Measurements from ENCODE around the gene HAUS6. TPM values are rescaled to one million over a fixed set of nuclear protein-coding genes. Genes with fewer than 3 reads are reported as not detected.
"Not testable (repeated sequence)": the region's sequence is repeated elsewhere in the genome, so short reads cannot be mapped to it uniquely, and the experiment has no call there.

The HAUS6 gene
- total and polyA plus RNA-seq, 7 donors = 1.2 to 12.5 (median 6.9) TPM

- no peaks in the 10 kb centered on the region for H3K36me3 ChIP-seq
- H3K4me3 ChIP-seq = no peak overlapping the region
- DNase-seq = no peak
- H3K4me1 ChIP-seq = peaks cover 0 to 19% (median 12%) of the 10 kb centered on the region in 4 donors
- no peaks in the 10 kb centered on the region for H3K9me3 ChIP-seq
- H3K27ac ChIP-seq = no peak overlapping the region
- no peaks in the 10 kb centered on the region for H3K27me3 ChIP-seq
- intact Hi-C loops (cut with DNase I) = no loop called here
- TF ChIP-seq EP300 (IDR thresholded peaks at IDR 0.05) = no peak
- no peak for TF ChIP-seq CTCF (IDR thresholded peaks at IDR 0.05)
- no peak for TF ChIP-seq POLR2AphosphoS5 (IDR thresholded peaks at IDR 0.05)
- no peak for TF ChIP-seq POLR2A (IDR thresholded peaks at IDR 0.05)
Observed at GRCh38 chr9:19108038-19108437, 5.3 kb upstream of the HAUS6 start.

- DNase-seq = no peak
- intact Hi-C loops (cut with DNase I) = loop anchor here (1.0 to 5.0 kb wide), 4 partner anchors 22 to 353 kb away; partner anchors contain the start of genes DENND4C and RPS6
- Histone ChIP-seq H3K9me3 (no peaks in the 10 kb centered on the region), H3K4me3 (peak overlapping the region in 1 of 4 donors; percentile 0), H3K27me3 (no peaks in the 10 kb centered on the region), H3K36me3 (peaks cover 0 to 4% (median 0%) of the 10 kb centered on the region in 4 donors), H3K4me1 (peaks cover 0 to 36% (median 27%) of the 10 kb centered on the region in 4 donors), H3K27ac (peak overlapping the region in 3 of 4 donors; percentile 70 to 89 (median 75))
- 29 to 59% methylated on average over 14 of the region's 14 CpGs for WGBS, 2 donors
- TF ChIP-seq POLR2A (IDR thresholded peaks at IDR 0.05) (no peak), CTCF (IDR thresholded peaks at IDR 0.05) (no peak), EP300 (IDR thresholded peaks at IDR 0.05) (peak in 2 of 4 donors; percentile 4 to 20), POLR2AphosphoS5 (IDR thresholded peaks at IDR 0.05) (peak in 3 of 4 donors; percentile 42 to 56 (median 43))
Observed at GRCh38 chr9:19104515-19105282, 2.0 kb upstream of the HAUS6 start.

GRCh38 chr9:19102181-19102630 is 498 bp downstream of the HAUS6 start:
- TF ChIP-seq EP300 (IDR thresholded peaks at IDR 0.05) (no peak), CTCF (IDR thresholded peaks at IDR 0.05) (no peak), POLR2AphosphoS5 (IDR thresholded peaks at IDR 0.05) (no peak), POLR2A (IDR thresholded peaks at IDR 0.05) (no peak)
- 1% methylated on average over 21 of the region's 21 CpGs for WGBS, 2 donors
- Histone ChIP-seq H3K4me1 (peaks cover 0 to 36% (median 27%) of the 10 kb centered on the region in 4 donors), H3K9me3 (no peaks in the 10 kb centered on the region), H3K27me3 (no peaks in the 10 kb centered on the region), H3K36me3 (peaks cover 0 to 4% (median 0%) of the 10 kb centered on the region in 4 donors), H3K27ac (peak overlapping the region; percentile 71 to 90 (median 86)), H3K4me3 (peak overlapping the region; percentile 66 to 78 (median 74))
- intact Hi-C loops (cut with DNase I) = loop anchor here (2.0 to 5.0 kb wide), 4 partner anchors 73 to 355 kb away; partner anchors contain the start of genes DENND4C and RPS6
- peak; percentile 72 for DNase-seq

- 83 to 88% methylated on average over 8 of the region's 8 CpGs for WGBS, 2 donors
- DNase-seq = no peak
- no peaks in the 10 kb centered on the region for H3K9me3 ChIP-seq
- no peaks in the 10 kb centered on the region for H3K27me3 ChIP-seq
- H3K27ac ChIP-seq = no peak overlapping the region
- peaks cover 0 to 5% (median 0%) of the 10 kb centered on the region in 4 donors for H3K36me3 ChIP-seq
- peaks cover 0 to 36% (median 27%) of the 10 kb centered on the region in 4 donors for H3K4me1 ChIP-seq
- no peak overlapping the region for H3K4me3 ChIP-seq
- intact Hi-C loops (cut with DNase I) = loop anchor here (5.0 kb wide), 3 partner anchors 131 to 356 kb away; partner anchors contain the start of genes DENND4C and RPS6
- TF ChIP-seq POLR2AphosphoS5 (IDR thresholded peaks at IDR 0.05) = no peak
Observed at GRCh38 chr9:19101203-19101602, 1.5 kb downstream of the HAUS6 start.

GRCh38 chr9:19097431-19097830 is 5.3 kb downstream of the HAUS6 start:
- H3K4me3 ChIP-seq; intact Hi-C loops (cut with DNase I); DNase-seq; H3K27me3 ChIP-seq; H3K9me3 ChIP-seq; H3K27ac ChIP-seq: not testable (repeated sequence)
- peaks cover 0 to 38% (median 10%) of the 10 kb centered on the region in 4 donors for H3K36me3 ChIP-seq
- peaks cover 0 to 16% (median 14%) of the 10 kb centered on the region in 4 donors for H3K4me1 ChIP-seq
